ENCODE data around the gene XXYLT1.

- TF ChIP-seq CTCF (IDR thresholded peaks at IDR 0.05) (no peak), POLR2A (IDR thresholded peaks at IDR 0.05) (no peak)
Measured at GRCh38 chr3:195116407-195117185, 154.4 kb downstream of the XXYLT1 start.
